Ecto neural progenitor cell (in vitro differentiated cells): Measurements from ENCODE around the gene UVRAG.
"Not testable (repeated sequence)": the region's sequence is repeated elsewhere in the genome, so short reads cannot be mapped to it uniquely, and the experiment has no call there.

Experiments used
- DNase-seq: peaks from one replicate; pipeline ENCODE4 v3.0.0-alpha.2; 2018; ENCODE audit warnings: low spot score

UVRAG gene

GRCh38 chr11:76074148-76075095 is 259.4 kb downstream of the UVRAG start:
- no peak for DNase-seq

- DNase-seq, result no peak
These were observed 260.7 kb downstream of the UVRAG start for GRCh38 chr11:76075716-76076115.

- not testable (repeated sequence) for DNase-seq
These were observed 261.2 kb downstream of the UVRAG start for GRCh38 chr11:76076253-76076652.

GRCh38 chr11:76076749-76077148 is 261.7 kb downstream of the UVRAG start:
- DNase-seq, result no peak

- no peak for DNase-seq
These were observed 262.7 kb downstream of the UVRAG start for GRCh38 chr11:76077575-76078150.

- DNase-seq, result not testable (repeated sequence)
These were observed 266.1 kb downstream of the UVRAG start for GRCh38 chr11:76081084-76081483.

GRCh38 chr11:76083563-76084451 is 268.8 kb downstream of the UVRAG start:
- DNase-seq, result no peak

GRCh38 chr11:76085270-76085669 is 270.3 kb downstream of the UVRAG start:
- no peak for DNase-seq

- DNase-seq, result no peak
These were observed 272.0 kb downstream of the UVRAG start for GRCh38 chr11:76086743-76087635.

- no peak for DNase-seq
These were observed 272.7 kb downstream of the UVRAG start for GRCh38 chr11:76087749-76088148.

GRCh38 chr11:76088511-76088910 is 273.5 kb downstream of the UVRAG start:
- no peak for DNase-seq

- no peak for DNase-seq
These were observed 275.2 kb downstream of the UVRAG start for GRCh38 chr11:76090174-76090573.

GRCh38 chr11:76090821-76091220 is 275.8 kb downstream of the UVRAG start:
- DNase-seq, result no peak

- DNase-seq, result no peak
These were observed 279.7 kb downstream of the UVRAG start for GRCh38 chr11:76094740-76095139.

GRCh38 chr11:76095891-76096290 is 280.9 kb downstream of the UVRAG start:
- no peak for DNase-seq

- DNase-seq, result no peak
These were observed 281.5 kb downstream of the UVRAG start for GRCh38 chr11:76096552-76096951.

GRCh38 chr11:76102802-76103201 is 287.8 kb downstream of the UVRAG start:
- DNase-seq, result no peak

GRCh38 chr11:76103460-76103859 is 288.4 kb downstream of the UVRAG start:
- DNase-seq, result no peak

GRCh38 chr11:76104285-76104684 is 289.3 kb downstream of the UVRAG start:
- no peak for DNase-seq

- DNase-seq, result no peak
These were observed 290.6 kb downstream of the UVRAG start for GRCh38 chr11:76105637-76106036.

GRCh38 chr11:76107971-76108370 is 293.0 kb downstream of the UVRAG start:
- DNase-seq, result no peak
